GM12878 (cell line): Measurements from ENCODE around the gene LCP1. TPM values are rescaled to one million over a fixed set of nuclear protein-coding genes. Genes with fewer than 3 reads are reported as not detected.

ENCODE experiments used
- ATAC-seq: fragments of 200-7000 bp; cut with Tn5 transposase; 3 replicates; pipeline ENCODE4 v1.9.1; 2020; ENCODE audit warnings: mild to moderate bottlenecking, moderate library complexity
- BruUV-seq: library from RNA; stranded (reverse); fragments of 400-500 nt; replicated peaks from 2 replicates; lab custom pipeline; 2021; lab: Mats Ljungman, UMichigan
- CTCF ChIA-PET: fragments of 300-600 bp; sonication (Branson Sonifier 250); formaldehyde crosslinking; extraction: SDS; loops from one replicate; lab custom pipeline; 2021; ENCODE audit warnings: inconsistent platforms; lab: Yijun Ruan, JAX
- POLR2A ChIA-PET: fragments of 350-600 bp; formaldehyde crosslinking; extraction: SDS; loops from one replicate; lab custom pipeline; 2021; ENCODE audit warnings: inconsistent platforms; lab: Charles Lee
- RAD21 ChIA-PET: fragments of 300-600 bp; sonication (Branson Sonifier 250); formaldehyde crosslinking; loops from one replicate; lab custom pipeline; 2023; ENCODE audit warnings: antibody characterized with exemption; ENCODE audit not compliant: unreplicated experiment; lab: Charles Lee
- SMC1A ChIA-PET: fragments of 300-600 bp; sonication (Branson Sonifier 250); formaldehyde crosslinking; loops from one replicate; lab custom pipeline; 2023; ENCODE audit not compliant: unreplicated experiment, uncharacterized antibody; lab: Charles Lee
- DNase-seq: peaks from one replicate; pipeline ENCODE4 v3.0.0-alpha.2; 2011; ENCODE audit warnings: low read depth, low spot score
- FAIRE-seq: peaks from 3 replicates; lab custom pipeline; 2011; peaks lifted over from hg19 to GRCh38; lab: Jason Lieb, UNC
- H2AFZ ChIP-seq: 2 replicates; pipeline ENCODE4 v1.6.0; 2011; ENCODE audit warnings: low read depth, low read length, control low read depth; ENCODE audit not compliant: control insufficient read depth
- H3K27ac ChIP-seq: 2 replicates; pipeline ENCODE4 v1.5.1; 2011; ENCODE audit warnings: control low read depth; ENCODE audit not compliant: control insufficient read depth, insufficient read depth
- H3K27me3 ChIP-seq, 2 experiments: replicated peaks in 1 of 2; 2 replicates each; pipeline versions ENCODE4 v1.6.0 to v1.6.1; 2011; ENCODE audit warnings: low read length in 1 of 2; ENCODE audit not compliant: control insufficient read depth in 2 of 2, insufficient read depth in 2 of 2
- H3K36me3 ChIP-seq, 2 experiments: 2 replicates each; pipeline ENCODE4 v1.5.1; 2011; ENCODE audit warnings: low read length in 1 of 2; ENCODE audit not compliant: control insufficient read depth in 2 of 2, insufficient read depth in 2 of 2
- H3K4me1 ChIP-seq: 2 replicates; pipeline ENCODE4 v1.6.1; 2011; ENCODE audit warnings: mild to moderate bottlenecking, low read length, moderate library complexity, mixed read lengths; ENCODE audit not compliant: control insufficient read depth, insufficient read depth
- H3K4me2 ChIP-seq: 2 replicates; pipeline ENCODE4 v1.6.0; 2011; ENCODE audit warnings: control low read depth; ENCODE audit not compliant: control insufficient read depth, insufficient read depth
- H3K4me3 ChIP-seq: fragments of 200-600 bp; sonication (generic); 2 replicates; pipeline ENCODE4 v1.5.1; 2016
- H3K79me2 ChIP-seq: 2 replicates; pipeline ENCODE4 v1.6.0; 2011; ENCODE audit warnings: low read length; ENCODE audit not compliant: control insufficient read depth, insufficient read depth
- H3K9ac ChIP-seq: 2 replicates; pipeline ENCODE4 v1.8.0; 2011; ENCODE audit warnings: low read length, control low read depth, mixed read lengths; ENCODE audit not compliant: control insufficient read depth, insufficient read depth
- H3K9me3 ChIP-seq: replicated peaks from 3 replicates; pipeline ENCODE4 v1.5.1; 2011; ENCODE audit warnings: mild to moderate bottlenecking, low read length; ENCODE audit not compliant: control insufficient read depth, insufficient read depth
- H4K20me1 ChIP-seq: 2 replicates; pipeline ENCODE4 v1.6.0; 2011; ENCODE audit not compliant: control insufficient read depth, insufficient read depth
- CREM ChIP-seq: IDR thresholded peaks from 2 replicates; pipeline ENCODE4 v1.6.1; 2014; ENCODE audit warnings: antibody characterized with exemption, low read depth
- EED ChIP-seq: sonication (generic); IDR thresholded peaks from 2 replicates; pipeline ENCODE4 v1.6.1; 2016; ENCODE audit warnings: antibody characterized with exemption, low read depth
- HDAC6 ChIP-seq: fragments of 200-600 bp; sonication (generic); IDR thresholded peaks from one replicate; pipeline ENCODE4 v1.8.0; 2017; ENCODE audit warnings: antibody characterized with exemption; ENCODE audit not compliant: unreplicated experiment
- IRF4 ChIP-seq: IDR thresholded peaks from 2 replicates; pipeline ENCODE4 v1.6.1; 2011; ENCODE audit warnings: low read depth, low read length
- JUNB ChIP-seq: IDR thresholded peaks from 2 replicates; pipeline ENCODE4 v1.6.1; 2016; ENCODE audit warnings: antibody characterized with exemption, mild to moderate bottlenecking
- NBN ChIP-seq: fragments of 450-650 bp; IDR thresholded peaks from 2 replicates; pipeline ENCODE4 v1.6.1; 2016
- RAD51 ChIP-seq: fragments of 450-650 bp; IDR thresholded peaks from 2 replicates; pipeline ENCODE4 v1.6.1; 2016; ENCODE audit warnings: moderate library complexity, mild to moderate bottlenecking, inconsistent platforms
- RCOR1 ChIP-seq: conservative IDR thresholded peaks from 2 replicates; pipeline ENCODE4 v1.6.1; 2012; ENCODE audit warnings: low read depth, low read length, improper control_type of control experiment
- TARDBP ChIP-seq: IDR thresholded peaks from 2 replicates; pipeline ENCODE4 v1.6.1; 2016; ENCODE audit warnings: borderline replicate concordance
- TCF12 ChIP-seq: IDR thresholded peaks from 2 replicates; pipeline ENCODE4 v1.6.1; 2011; ENCODE audit warnings: low read depth, mild to moderate bottlenecking, low read length
- TCF3 ChIP-seq: IDR thresholded peaks from 2 replicates; pipeline ENCODE4 v1.6.1; 2012; ENCODE audit warnings: low read depth, mild to moderate bottlenecking, low read length, borderline replicate concordance; ENCODE audit not compliant: insufficient read depth
- TCF7 ChIP-seq: IDR thresholded peaks from 2 replicates; pipeline ENCODE4 v1.6.1; 2014; ENCODE audit warnings: antibody characterized with exemption, borderline replicate concordance
- ZNF274 ChIP-seq: IDR thresholded peaks from one replicate; pipeline ENCODE4 v1.8.0; 2011; ENCODE audit not compliant: insufficient read length, insufficient read depth
- WGBS: methylation state at CpG from one replicate; pipeline ENCODE4 v1.1.6; 2016; ENCODE audit warnings: low lambda C conversion rate; ENCODE audit not compliant: insufficient replicate concordance, insufficient coverage; ENCODE audit errors: missing lambda C conversion rate; 5-methylcytosine and 5-hydroxymethylcytosine counted together
- in situ Hi-C: fragments of 300-500 bp; cut with MboI; formaldehyde crosslinking; loops from 9 replicates; pipeline ENCODE4 v1.14.3; 2018; ENCODE audit warnings: mixed read lengths
- intact Hi-C: fragments of 100-400 bp; cut with micrococcal nuclease; formaldehyde crosslinking; loops from one replicate; pipeline ENCODE4 v1.14.2; 2022; ENCODE audit not compliant: unreplicated experiment
- polyA plus RNA-seq, 11 experiments: library from polyadenylated mRNA; depleted of rRNA in 4 of 11; unstranded in 6 of 11; stranded (reverse) in 5 of 11; fragments of >200 nt; fragmentation: Nextera tagmentation in 4 of 11; fragmentation: Illumina TruSeq in 1 of 11; extraction: Ambion mirVana in 4 of 11; extraction: Trizol in 1 of 11; gene quantifications; 1 replicate in 1 of 11; 2 replicates in 10 of 11; pipeline versions ENCODE4 v1.2.1 to v1.2.3, GENCODE V29; 2011 to 2016; ENCODE audit warnings: inconsistent platforms in 2 of 11, missing spikeins in 2 of 11, low read depth in 1 of 11
- total RNA-seq, 4 experiments: library from RNA; depleted of rRNA in 3 of 4; stranded (reverse); fragments of >200 nt in 3 of 4; fragmentation: Illumina TruSeq in 1 of 4; extraction: Trizol in 1 of 4; gene quantifications; 2 replicates each; pipeline versions ENCODE4 v1.2.1 to v1.2.3, GENCODE V29; 2013 to 2021
- TF ChIP-seq, protein P1 (sequence below): fragments of 150-350 bp; IDR thresholded peaks from 2 replicates; pipeline ENCODE4 v1.6.1; 2014; ENCODE audit warnings: mild to moderate bottlenecking, low read depth, low read length
- TF ChIP-seq, protein P2 (sequence below): fragments of 450-650 bp; IDR thresholded peaks from 2 replicates; pipeline ENCODE4 v1.6.1; 2017; ENCODE audit warnings: mild to moderate bottlenecking, low read depth, inconsistent platforms; ENCODE audit not compliant: poor library complexity, severe bottlenecking
- TF ChIP-seq, protein P3 (sequence below): fragments of 450-650 bp; IDR thresholded peaks from 2 replicates; pipeline ENCODE4 v1.6.1; 2017; ENCODE audit warnings: low read depth, mild to moderate bottlenecking, moderate library complexity

LCP1 gene
- total and polyA plus RNA-seq, 10 of the 15 experiments (the other 5 are each of a cell fraction or from before 2014, with no cell fraction given): 775 to 2,201 (median 1,556) TPM

DNA sequence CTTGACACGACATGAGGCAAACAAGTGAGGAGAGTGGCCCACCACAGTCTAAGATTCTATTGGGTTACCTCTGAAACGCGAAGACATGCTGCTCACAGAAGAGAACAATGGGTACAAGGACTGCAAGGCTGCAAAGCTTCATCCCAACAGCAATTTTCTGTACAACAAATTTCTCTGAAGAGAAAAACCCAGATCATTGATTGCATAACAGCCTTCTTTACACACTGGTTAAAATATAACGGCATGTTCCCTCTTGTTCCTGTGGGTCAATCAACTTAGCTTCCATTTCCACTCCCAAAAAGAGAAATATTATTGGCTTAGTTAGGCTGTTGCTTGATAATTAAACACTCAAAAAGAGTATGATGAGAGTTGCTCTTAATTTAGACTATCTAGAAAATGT is 77.1 kb downstream of the LCP1 start, which contains the start of gene CPB2:
CPB2 (minus strand) TSS at position 166 of the 400 bp plus-strand sequence; CDS start at position 142, 24 bp downstream.
- in situ Hi-C loops (no loop called here), intact Hi-C loops (no loop called here)
- no peaks in the 10 kb centered on the region for H4K20me1 ChIP-seq
- no peak for TF ChIP-seq ZNF274
- no peak for TF ChIP-seq EED
- TF ChIP-seq, protein P1, sequence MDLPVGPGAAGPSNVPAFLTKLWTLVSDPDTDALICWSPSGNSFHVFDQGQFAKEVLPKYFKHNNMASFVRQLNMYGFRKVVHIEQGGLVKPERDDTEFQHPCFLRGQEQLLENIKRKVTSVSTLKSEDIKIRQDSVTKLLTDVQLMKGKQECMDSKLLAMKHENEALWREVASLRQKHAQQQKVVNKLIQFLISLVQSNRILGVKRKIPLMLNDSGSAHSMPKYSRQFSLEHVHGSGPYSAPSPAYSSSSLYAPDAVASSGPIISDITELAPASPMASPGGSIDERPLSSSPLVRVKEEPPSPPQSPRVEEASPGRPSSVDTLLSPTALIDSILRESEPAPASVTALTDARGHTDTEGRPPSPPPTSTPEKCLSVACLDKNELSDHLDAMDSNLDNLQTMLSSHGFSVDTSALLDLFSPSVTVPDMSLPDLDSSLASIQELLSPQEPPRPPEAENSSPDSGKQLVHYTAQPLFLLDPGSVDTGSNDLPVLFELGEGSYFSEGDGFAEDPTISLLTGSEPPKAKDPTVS: no peak
- no peak for TF ChIP-seq JUNB
- no peak for TF ChIP-seq RAD51
- no peak for TF ChIP-seq NBN
- TF ChIP-seq, protein P2, sequence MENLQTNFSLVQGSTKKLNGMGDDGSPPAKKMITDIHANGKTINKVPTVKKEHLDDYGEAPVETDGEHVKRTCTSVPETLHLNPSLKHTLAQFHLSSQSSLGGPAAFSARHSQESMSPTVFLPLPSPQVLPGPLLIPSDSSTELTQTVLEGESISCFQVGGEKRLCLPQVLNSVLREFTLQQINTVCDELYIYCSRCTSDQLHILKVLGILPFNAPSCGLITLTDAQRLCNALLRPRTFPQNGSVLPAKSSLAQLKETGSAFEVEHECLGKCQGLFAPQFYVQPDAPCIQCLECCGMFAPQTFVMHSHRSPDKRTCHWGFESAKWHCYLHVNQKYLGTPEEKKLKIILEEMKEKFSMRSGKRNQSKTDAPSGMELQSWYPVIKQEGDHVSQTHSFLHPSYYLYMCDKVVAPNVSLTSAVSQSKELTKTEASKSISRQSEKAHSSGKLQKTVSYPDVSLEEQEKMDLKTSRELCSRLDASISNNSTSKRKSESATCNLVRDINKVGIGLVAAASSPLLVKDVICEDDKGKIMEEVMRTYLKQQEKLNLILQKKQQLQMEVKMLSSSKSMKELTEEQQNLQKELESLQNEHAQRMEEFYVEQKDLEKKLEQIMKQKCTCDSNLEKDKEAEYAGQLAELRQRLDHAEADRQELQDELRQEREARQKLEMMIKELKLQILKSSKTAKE: no peak
- TF ChIP-seq, protein P3, sequence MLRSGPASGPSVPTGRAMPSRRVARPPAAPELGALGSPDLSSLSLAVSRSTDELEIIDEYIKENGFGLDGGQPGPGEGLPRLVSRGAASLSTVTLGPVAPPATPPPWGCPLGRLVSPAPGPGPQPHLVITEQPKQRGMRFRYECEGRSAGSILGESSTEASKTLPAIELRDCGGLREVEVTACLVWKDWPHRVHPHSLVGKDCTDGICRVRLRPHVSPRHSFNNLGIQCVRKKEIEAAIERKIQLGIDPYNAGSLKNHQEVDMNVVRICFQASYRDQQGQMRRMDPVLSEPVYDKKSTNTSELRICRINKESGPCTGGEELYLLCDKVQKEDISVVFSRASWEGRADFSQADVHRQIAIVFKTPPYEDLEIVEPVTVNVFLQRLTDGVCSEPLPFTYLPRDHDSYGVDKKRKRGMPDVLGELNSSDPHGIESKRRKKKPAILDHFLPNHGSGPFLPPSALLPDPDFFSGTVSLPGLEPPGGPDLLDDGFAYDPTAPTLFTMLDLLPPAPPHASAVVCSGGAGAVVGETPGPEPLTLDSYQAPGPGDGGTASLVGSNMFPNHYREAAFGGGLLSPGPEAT: no peak
- no peak for TF ChIP-seq HDAC6
- TF ChIP-seq TCF7: no peak
- TF ChIP-seq TARDBP: no peak
- no peak for TF ChIP-seq TCF12
- TF ChIP-seq RCOR1: no peak
- TF ChIP-seq TCF3: no peak
- TF ChIP-seq IRF4: no peak
- TF ChIP-seq CREM: no peak
- H3K27me3 ChIP-seq: no peaks in the 10 kb centered on the region
- no peaks in the 10 kb centered on the region for H3K9me3 ChIP-seq
- no peaks in the 10 kb centered on the region for H3K79me2 ChIP-seq
- ChIA-PET POLR2A (no interaction called here), RAD21 (no interaction called here), CTCF (no interaction called here), SMC1A (no interaction called here)
- 66% methylated on average over 4 of the region's 4 CpGs for WGBS
- DNase-seq (no peak), ATAC-seq (no peak), FAIRE-seq (no peak)
- H3K36me3 ChIP-seq: no peaks in the 10 kb centered on the region
- BruUV-seq: no TSS peak
- H2AFZ ChIP-seq: no peak within 1 kb of the TSS
- H3K4me3 ChIP-seq: no peak within 1 kb of the TSS
- no peak within 1 kb of the TSS for H3K27ac ChIP-seq
- no peak within 1 kb of the TSS for H3K4me2 ChIP-seq
- no peak within 1 kb of the TSS for H3K9ac ChIP-seq
- peaks cover 20% of the 10 kb centered on the region for H3K4me1 ChIP-seq
